Naive thymus-derived CD8-positive, alpha-beta T cell (primary cell): Measurements from ENCODE around the gene PTPN4. TPM values are rescaled to one million over a fixed set of nuclear protein-coding genes. Genes with fewer than 3 reads are reported as not detected.

Source experiments
- ATAC-seq, 2 donors: fragments of 150-1000 bp; cut with Tn5 transposase in 1 of 2; sonication (Bioruptor Pico), chemical (Tn5 transposase) in 1 of 2; 1 replicate in 1 of 2; 2 replicates in 1 of 2; pipeline ENCODE4 v1.10.0; 2021; ENCODE audit warnings: mild to moderate bottlenecking in 2 of 2, moderate library complexity in 2 of 2
- POLR2A ChIA-PET: fragments of 350-600 bp; sonication (Branson Sonifier 250); formaldehyde crosslinking; loops from one replicate; lab custom pipeline; 2021; ENCODE audit warnings: antibody characterized with exemption; lab: Charles Lee
- DNase-seq, 10 donors: peaks; one replicate each; pipeline versions ENCODE4 v3.0.0 to v3.0.0-alpha.2; 2020 to 2022
- H3K27ac Mint-ChIP-seq, 10 donors: one replicate each; pipeline ENCODE4 v1.8.0; 2020 to 2022; ENCODE audit warnings: mild to moderate bottlenecking in 10 of 10, mixed read lengths in 10 of 10, moderate library complexity in 4 of 10, inconsistent platforms in 1 of 10
- H3K27me3 Mint-ChIP-seq, 5 donors: one replicate each; pipeline ENCODE4 v1.8.0; 2021 to 2022; ENCODE audit warnings: mixed read lengths in 5 of 5
- H3K36me3 Mint-ChIP-seq, 3 donors: one replicate each; pipeline ENCODE4 v1.8.0; 2020 to 2022; ENCODE audit warnings: mixed read lengths in 3 of 3, mild to moderate bottlenecking in 2 of 3, inconsistent platforms in 1 of 3
- H3K4me1 Mint-ChIP-seq, 4 donors: one replicate each; pipeline ENCODE4 v1.8.0; 2021 to 2022; ENCODE audit warnings: mixed read lengths in 4 of 4
- H3K4me3 Mint-ChIP-seq, 10 donors: one replicate each; pipeline ENCODE4 v1.8.0; 2020 to 2022; ENCODE audit warnings: mild to moderate bottlenecking in 10 of 10, mixed read lengths in 10 of 10, moderate library complexity in 6 of 10, inconsistent platforms in 1 of 10
- H3K9me3 Mint-ChIP-seq, 9 donors: one replicate each; pipeline ENCODE4 v1.8.0; 2020 to 2022; ENCODE audit warnings: mixed read lengths in 9 of 9, mild to moderate bottlenecking in 3 of 9, inconsistent platforms in 1 of 9, moderate library complexity in 1 of 9
- polyA plus RNA-seq, 3 donors: library from polyadenylated mRNA; unstranded; fragments of 300-500 nt; fragmentation: Illumina TruSeq; gene quantifications; one replicate each; pipeline ENCODE4 v1.2.3, GENCODE V29; 2021
- total RNA-seq, 8 experiments: library from RNA in 2 of 8; stranded (reverse) in 2 of 8; gene quantifications; one replicate each; pipeline ENCODE4 v1.2.3 and lab custom pipeline; 2021 to 2026

PTPN4 gene
- total and polyA plus RNA-seq, 5 experiments from 2014 or later = 79.4 to 124 (median 111) TPM

GRCh38 chr2:119879502-119879901 is 119.8 kb downstream of the PTPN4 start:
- peaks cover 0 to 15% (median 10%) of the 10 kb centered on the region in 3 donors for H3K36me3 Mint-ChIP-seq
- ATAC-seq (no peak), DNase-seq (no peak)
- no peaks in the 10 kb centered on the region for H3K27me3 Mint-ChIP-seq
- H3K27ac Mint-ChIP-seq = peak overlapping the region in 5 of 10 donors; percentile 43 to 58 (median 53)
- H3K9me3 Mint-ChIP-seq = peaks cover 0 to under 1% (median 0%) of the 10 kb centered on the region in 9 donors
- POLR2A ChIA-PET = interaction anchor here (0.6 kb wide), 1 partner anchor 48 kb away, joined by 3 read pairs; no protein-coding TSS in a partner anchor
- H3K4me3 Mint-ChIP-seq = no peak overlapping the region
- peaks cover 18 to 36% (median 31%) of the 10 kb centered on the region in 4 donors for H3K4me1 Mint-ChIP-seq

- POLR2A ChIA-PET = no interaction called here
- DNase-seq = no peak
- Mint-ChIP-seq H3K9me3 (peaks cover 10 to 39% (median 25%) of the 10 kb centered on the region in 9 donors), H3K36me3 (peaks cover 43 to 73% (median 66%) of the 10 kb centered on the region in 3 donors), H3K27ac (no peak overlapping the region), H3K4me3 (no peak overlapping the region), H3K4me1 (peaks cover 0 to 9% (median 5%) of the 10 kb centered on the region in 4 donors), H3K27me3 (no peaks in the 10 kb centered on the region)
- ATAC-seq = no peak
Measured at GRCh38 chr2:119888680-119889079, 129.0 kb downstream of the PTPN4 start.

- Mint-ChIP-seq H3K27ac (peak overlapping the region in 2 of 10 donors; percentile 1 to 63), H3K9me3 (peaks cover 0 to 16% (median 0%) of the 10 kb centered on the region in 9 donors), H3K36me3 (peaks cover 32 to 66% (median 55%) of the 10 kb centered on the region in 3 donors), H3K27me3 (no peaks in the 10 kb centered on the region), H3K4me3 (no peak overlapping the region), H3K4me1 (peaks cover 0 to 5% (median 0%) of the 10 kb centered on the region in 4 donors)
- ATAC-seq = no peak
- POLR2A ChIA-PET = no interaction called here
- no peak for DNase-seq
Measured at GRCh38 chr2:119897736-119898395, 138.1 kb downstream of the PTPN4 start.

GRCh38 chr2:119901013-119901412 is 141.3 kb downstream of the PTPN4 start:
- Mint-ChIP-seq H3K4me3 (no peak overlapping the region), H3K27ac (peak overlapping the region in 1 of 10 donors; percentile 33), H3K9me3 (peaks cover 0 to 42% (median 3%) of the 10 kb centered on the region in 9 donors), H3K36me3 (peaks cover 43 to 77% (median 73%) of the 10 kb centered on the region in 3 donors), H3K4me1 (peaks cover 0 to 13% (median 4%) of the 10 kb centered on the region in 4 donors), H3K27me3 (no peaks in the 10 kb centered on the region)
- DNase-seq (no peak), ATAC-seq (no peak)
- POLR2A ChIA-PET = no interaction called here

GRCh38 chr2:119910566-119910965 is 150.8 kb downstream of the PTPN4 start:
- Mint-ChIP-seq H3K4me3 (no peak overlapping the region), H3K27ac (peak overlapping the region in 4 of 10 donors; percentile 3 to 79 (median 36)), H3K4me1 (peaks cover 0 to 9% (median 8%) of the 10 kb centered on the region in 4 donors), H3K36me3 (peaks cover 33 to 60% (median 51%) of the 10 kb centered on the region in 3 donors), H3K27me3 (no peaks in the 10 kb centered on the region), H3K9me3 (peaks cover 4 to 28% (median 15%) of the 10 kb centered on the region in 9 donors)
- POLR2A ChIA-PET = no interaction called here
- ATAC-seq (no peak), DNase-seq (no peak)

GRCh38 chr2:119914266-119914665 is 154.5 kb downstream of the PTPN4 start:
- Mint-ChIP-seq H3K4me1 (peaks cover 0 to 5% (median 2%) of the 10 kb centered on the region in 4 donors), H3K9me3 (peaks cover 0 to 11% (median 8%) of the 10 kb centered on the region in 9 donors), H3K4me3 (no peak overlapping the region), H3K36me3 (peaks cover 20 to 44% (median 43%) of the 10 kb centered on the region in 3 donors), H3K27me3 (no peaks in the 10 kb centered on the region), H3K27ac (peak overlapping the region in 3 of 10 donors; percentile 19 to 66 (median 27))
- DNase-seq (no peak), ATAC-seq (no peak)
- POLR2A ChIA-PET = no interaction called here

- POLR2A ChIA-PET = interaction anchor here (1.1 kb wide), 1 partner anchor 8 kb away, joined by 4 read pairs; no protein-coding TSS in a partner anchor
- peak in 2 of 10 donors; percentile 31 to 40 for DNase-seq
Measured at GRCh38 chr2:119921825-119922224, 162.1 kb downstream of the PTPN4 start.

GRCh38 chr2:119922699-119923098 is 163.0 kb downstream of the PTPN4 start:
- ATAC-seq = no peak
- POLR2A ChIA-PET = no interaction called here
- peaks cover 0 to 4% (median 3%) of the 10 kb centered on the region in 3 donors for H3K36me3 Mint-ChIP-seq
- DNase-seq = no peak
- H3K4me3 Mint-ChIP-seq = peak overlapping the region in 1 of 10 donors; percentile 2
- H3K4me1 Mint-ChIP-seq = peaks cover 17 to 49% (median 44%) of the 10 kb centered on the region in 4 donors
- peak overlapping the region in 8 of 10 donors; percentile 27 to 92 (median 66) for H3K27ac Mint-ChIP-seq
- H3K9me3 Mint-ChIP-seq = peaks cover 0 to 2% (median 0%) of the 10 kb centered on the region in 9 donors
- no peaks in the 10 kb centered on the region for H3K27me3 Mint-ChIP-seq

More at GRCh38 chr2:119921825-119922224, 162.1 kb downstream of the PTPN4 start:
- Mint-ChIP-seq H3K36me3 (peaks cover 0 to 9% (median 3%) of the 10 kb centered on the region in 3 donors), H3K27ac (peak overlapping the region; percentile 18 to 92 (median 70)), H3K27me3 (no peaks in the 10 kb centered on the region), H3K4me3 (peak overlapping the region in 8 of 10 donors; percentile 24 to 65 (median 52)), H3K9me3 (peaks cover 0 to 2% (median 0%) of the 10 kb centered on the region in 9 donors), H3K4me1 (peaks cover 12 to 43% (median 37%) of the 10 kb centered on the region in 4 donors)
- ATAC-seq = peak; percentile 72 to 90

GRCh38 chr2:119929537-119929936 is 169.8 kb downstream of the PTPN4 start:
- Mint-ChIP-seq H3K27ac (peak overlapping the region; percentile 84 to 98 (median 94)), H3K36me3 (peaks cover 9 to 22% (median 12%) of the 10 kb centered on the region in 3 donors), H3K27me3 (no peaks in the 10 kb centered on the region), H3K9me3 (no peaks in the 10 kb centered on the region), H3K4me3 (peak overlapping the region; percentile 74 to 91 (median 82)), H3K4me1 (peaks cover 24 to 72% (median 53%) of the 10 kb centered on the region in 4 donors)
- peak; percentile 89 to 96 for ATAC-seq
- peak in 6 of 10 donors; percentile 4 to 73 (median 44) for DNase-seq
- POLR2A ChIA-PET = interaction anchor here (0.6 to 2.2 kb wide), 5 partner anchors 8 to 235 kb away, joined by 3 to 11 read pairs (median 4); partner anchors contain the start of gene PTPN4

GRCh38 chr2:119932809-119933208 is 173.1 kb downstream of the PTPN4 start:
- H3K9me3 Mint-ChIP-seq = no peaks in the 10 kb centered on the region
- peak overlapping the region in 7 of 10 donors; percentile 6 to 96 (median 78) for H3K27ac Mint-ChIP-seq

GRCh38 chr2:119934319-119934718 is 174.6 kb downstream of the PTPN4 start:
- POLR2A ChIA-PET = interaction anchor here (1.6 kb wide), 1 partner anchor 242 kb away, joined by 4 read pairs; no protein-coding TSS in a partner anchor
- Mint-ChIP-seq H3K27me3 (no peaks in the 10 kb centered on the region), H3K4me1 (peaks cover 14 to 58% (median 32%) of the 10 kb centered on the region in 4 donors), H3K9me3 (no peaks in the 10 kb centered on the region), H3K4me3 (peak overlapping the region in 2 of 10 donors; percentile 33 to 41), H3K36me3 (peaks cover 29 to 67% (median 49%) of the 10 kb centered on the region in 3 donors), H3K27ac (peak overlapping the region in 2 of 10 donors; percentile 38 to 72)
- no peak for ATAC-seq
- DNase-seq = no peak

More at GRCh38 chr2:119932809-119933208, 173.1 kb downstream of the PTPN4 start:
- DNase-seq = no peak
- Mint-ChIP-seq H3K36me3 (peaks cover 29 to 55% (median 43%) of the 10 kb centered on the region in 3 donors), H3K4me1 (peaks cover 14 to 69% (median 38%) of the 10 kb centered on the region in 4 donors), H3K4me3 (peak overlapping the region; percentile 33 to 91 (median 60)), H3K27me3 (no peaks in the 10 kb centered on the region)
- POLR2A ChIA-PET = interaction anchor here (1.6 kb wide), 1 partner anchor 243 kb away, joined by 4 read pairs; no protein-coding TSS in a partner anchor
- ATAC-seq = no peak

GRCh38 chr2:119937680-119938079 is 178.0 kb downstream of the PTPN4 start:
- no peaks in the 10 kb centered on the region for H3K9me3 Mint-ChIP-seq
- POLR2A ChIA-PET = no interaction called here
- no peak for DNase-seq

More at GRCh38 chr2:119937680-119938079, 178.0 kb downstream of the PTPN4 start:
- Mint-ChIP-seq H3K27me3 (no peaks in the 10 kb centered on the region), H3K4me3 (peak overlapping the region in 2 of 10 donors; percentile 30 to 56), H3K27ac (peak overlapping the region in 2 of 10 donors; percentile 20 to 80), H3K4me1 (peaks cover 9 to 70% (median 36%) of the 10 kb centered on the region in 4 donors), H3K36me3 (peaks cover 23 to 81% (median 52%) of the 10 kb centered on the region in 3 donors)
- no peak for ATAC-seq
